Stimulated activated CD8-positive, alpha-beta memory T cell treated with anti-CD3 and anti-CD28 coated beads, Interleukin-2, amount 100 ng/mL, for 48 hours (primary cell): Measurements from ENCODE around the gene FREM3.
"Not testable (repeated sequence)": the region's sequence is repeated elsewhere in the genome, so short reads cannot be mapped to it uniquely, and the experiment has no call there.

Source experiments
- DNase-seq, 2 donors: peaks; one replicate each; pipeline ENCODE4 v3.0.0-alpha.2; 2020; ENCODE audit warnings: low read depth in 2 of 2

Gene FREM3

GRCh38 chr4:143581331-143581946 lies 119.0 kb downstream of the FREM3 start:
- no peak for DNase-seq

GRCh38 chr4:143575331-143575730 lies 125.1 kb downstream of the FREM3 start:
- DNase-seq: no peak

- DNase-seq: no peak
These were observed 136.0 kb downstream of the FREM3 start for GRCh38 chr4:143564472-143564871.

GRCh38 chr4:143559757-143560147 lies 140.7 kb downstream of the FREM3 start:
- peak in 1 of 2 donors; percentile 7 for DNase-seq

GRCh38 chr4:143558823-143559756 lies 141.4 kb downstream of the FREM3 start:
- peak; percentile 32 to 43 for DNase-seq

GRCh38 chr4:143558286-143558685 lies 142.2 kb downstream of the FREM3 start:
- no peak for DNase-seq

- no peak for DNase-seq
These were observed 144.8 kb downstream of the FREM3 start for GRCh38 chr4:143555676-143556075.

GRCh38 chr4:143554728-143555597 lies 145.5 kb downstream of the FREM3 start:
- DNase-seq: no peak

GRCh38 chr4:143549928-143550327 lies 150.5 kb downstream of the FREM3 start:
- no peak for DNase-seq

GRCh38 chr4:143539670-143540023 lies 160.8 kb downstream of the FREM3 start:
- no peak for DNase-seq

- DNase-seq: no peak
These were observed 161.4 kb downstream of the FREM3 start for GRCh38 chr4:143538979-143539669.

- DNase-seq: no peak
These were observed 168.5 kb downstream of the FREM3 start for GRCh38 chr4:143531788-143532491.

GRCh38 chr4:143531380-143531779 lies 169.1 kb downstream of the FREM3 start:
- no peak for DNase-seq

GRCh38 chr4:143528046-143528445 lies 172.4 kb downstream of the FREM3 start:
- not testable (repeated sequence) for DNase-seq
